Right lung (tissue), 5 donors: ENCODE data around the gene MSRB3. TPM values are rescaled to one million over a fixed set of nuclear protein-coding genes. Genes with fewer than 3 reads are reported as not detected.
"Not testable (repeated sequence)": the region's sequence is repeated elsewhere in the genome, so short reads cannot be mapped to it uniquely, and the experiment has no call there.

ENCODE experiments used
- DNase-seq, 2 donors: peaks; one replicate each; pipeline ENCODE4 v3.0.0-alpha.2; 2013
- polyA plus RNA-seq, 5 donors: library from polyadenylated mRNA; unstranded; fragments of 120-200 nt; gene quantifications; one replicate each; pipeline versions ENCODE4 v1.2.1 to v1.2.3, GENCODE V29; 2013; ENCODE audit warnings: inconsistent platforms in 1 of 5, low replicate concordance in 1 of 5; ENCODE audit not compliant: insufficient read length in 5 of 5, insufficient read depth in 1 of 5

MSRB3 gene
- polyA plus RNA-seq, 5 donors, result 24.5 to 29.4 (median 27.5) TPM

GRCh38 chr12:65282840-65283239 is 4.4 kb downstream of the MSRB3 start:
- DNase-seq, result no peak

- not testable (repeated sequence) for DNase-seq
Observed at GRCh38 chr12:65285532-65285931, 7.0 kb downstream of the MSRB3 start.

- no peak for DNase-seq
Observed at GRCh38 chr12:65287426-65287825, 8.9 kb downstream of the MSRB3 start.

GRCh38 chr12:65292241-65292640 is 13.8 kb downstream of the MSRB3 start:
- DNase-seq, result no peak

GRCh38 chr12:65293735-65294134 is 15.3 kb downstream of the MSRB3 start:
- no peak for DNase-seq

GRCh38 chr12:65294641-65295262 is 16.3 kb downstream of the MSRB3 start:
- no peak for DNase-seq

GRCh38 chr12:65296508-65297265 is 18.2 kb downstream of the MSRB3 start:
- DNase-seq, result no peak

GRCh38 chr12:65300097-65300496 is 21.6 kb downstream of the MSRB3 start:
- DNase-seq, result no peak

- DNase-seq, result no peak
Observed at GRCh38 chr12:65300679-65301349, 22.3 kb downstream of the MSRB3 start.

GRCh38 chr12:65302891-65303290 is 24.4 kb downstream of the MSRB3 start:
- no peak for DNase-seq

GRCh38 chr12:65305346-65305950 is 27.0 kb downstream of the MSRB3 start:
- no peak for DNase-seq

GRCh38 chr12:65306366-65307168 is 28.1 kb downstream of the MSRB3 start:
- no peak for DNase-seq

GRCh38 chr12:65307169-65307501 is 28.7 kb downstream of the MSRB3 start:
- DNase-seq, result no peak

- no peak for DNase-seq
Observed at GRCh38 chr12:65308006-65308405, 29.5 kb downstream of the MSRB3 start.

- DNase-seq, result no peak
Observed at GRCh38 chr12:65308601-65309071, 30.2 kb downstream of the MSRB3 start.

- no peak for DNase-seq
Observed at GRCh38 chr12:65311260-65311659, 32.8 kb downstream of the MSRB3 start.

- DNase-seq, result no peak
Observed at GRCh38 chr12:65313719-65314317, 35.3 kb downstream of the MSRB3 start.

GRCh38 chr12:65315238-65315637 is 36.8 kb downstream of the MSRB3 start:
- DNase-seq, result not testable (repeated sequence)

GRCh38 chr12:65318186-65318685 is 39.8 kb downstream of the MSRB3 start:
- DNase-seq, result no peak

GRCh38 chr12:65319688-65320200 is 41.3 kb downstream of the MSRB3 start:
- DNase-seq, result no peak

GRCh38 chr12:65323070-65323469 is 44.6 kb downstream of the MSRB3 start:
- no peak for DNase-seq
